C4-2B (cell line): ENCODE results near the gene PPM1N.
A peak's percentile ranks its signal among the peaks of the same experiment; 100 is the strongest.

Source experiments
- CTCF ChIP-seq: fragments of 450-650 bp; conservative IDR thresholded peaks from 2 replicates; pipeline ENCODE4 v1.5.1; 2017; ENCODE audit warnings: mild to moderate bottlenecking
- ZFX ChIP-seq: fragments of 450-650 bp; IDR thresholded peaks from 2 replicates; pipeline ENCODE4 v1.6.1; 2017

GRCh38 chr19:45523642-45524256 is 25.5 kb downstream of the PPM1N start:
- TF ChIP-seq CTCF (peak; percentile 86), ZFX (no peak)
